Activated CD4-positive, alpha-beta T cell treated with anti-CD3 and anti-CD28 coated beads, Interleukin-2, amount 50 U/mL, for 1 hour (primary cell): ENCODE measurements around the gene NR4A3.
A peak's percentile ranks its signal among the peaks of the same experiment; 100 is the strongest.

Experiments
- DNase-seq: peaks from one replicate; pipeline ENCODE4 v3.0.0-alpha.2; 2020

The NR4A3 gene

DNA sequence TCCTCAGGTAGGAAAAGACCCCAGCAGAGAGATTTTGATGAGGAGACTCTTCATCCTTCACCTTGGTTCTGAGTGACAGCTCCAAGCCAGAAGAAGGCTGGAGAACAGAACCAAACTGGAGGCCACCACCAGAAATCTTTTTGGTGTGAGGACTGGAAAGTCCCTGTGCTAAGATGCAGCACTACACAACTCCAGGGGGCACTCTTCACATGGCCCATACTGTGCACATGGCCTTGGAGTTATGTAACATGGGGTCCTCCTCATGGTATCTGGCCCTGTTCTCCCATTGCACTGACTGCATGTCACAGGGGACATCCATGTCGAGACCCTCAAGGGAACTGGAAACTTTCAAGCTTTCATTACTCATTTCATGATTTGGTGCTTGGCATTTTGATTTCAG is 67.4 kb downstream of the NR4A3 start:
- DNase-seq = no peak

DNA sequence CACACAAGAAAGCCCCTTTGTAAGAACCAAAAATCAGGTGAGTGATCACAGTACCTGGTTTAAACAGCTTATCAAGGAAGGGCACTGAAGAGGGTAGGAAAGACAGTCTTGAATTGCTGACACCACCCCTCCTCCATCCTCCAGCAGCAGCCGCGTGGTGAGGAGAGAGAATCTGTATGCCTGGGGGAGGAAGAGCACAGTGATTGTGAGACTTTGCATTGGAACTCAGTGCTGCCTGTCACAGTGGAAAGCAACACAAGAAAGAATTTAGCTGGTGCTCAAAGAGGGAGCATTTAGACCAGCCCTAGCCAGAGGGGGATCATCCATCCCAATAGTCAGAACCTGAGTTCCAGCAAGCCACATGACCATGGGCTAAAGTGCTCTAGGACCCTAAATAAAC is 73.1 kb downstream of the NR4A3 start:
- no peak for DNase-seq

DNA sequence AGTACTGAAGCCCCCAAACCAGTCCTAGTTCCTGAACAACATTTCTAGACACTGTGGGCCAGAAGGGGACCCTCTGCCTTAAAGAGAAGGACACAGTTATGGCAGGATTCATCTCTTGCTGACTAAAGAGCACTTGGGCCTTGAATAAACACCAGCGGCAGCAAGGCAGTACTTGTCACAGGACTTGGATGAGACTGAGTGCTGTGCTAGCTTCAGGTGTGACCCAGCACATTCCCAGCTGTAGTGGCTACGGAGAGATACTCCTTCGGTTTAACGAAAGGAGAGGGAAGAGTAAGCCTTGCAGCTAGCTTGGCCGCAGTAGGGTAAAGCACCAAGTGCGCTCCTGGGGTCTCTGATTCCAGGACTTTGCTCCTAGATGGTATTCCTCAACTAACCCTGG is 73.8 kb downstream of the NR4A3 start:
- no peak for DNase-seq

DNA sequence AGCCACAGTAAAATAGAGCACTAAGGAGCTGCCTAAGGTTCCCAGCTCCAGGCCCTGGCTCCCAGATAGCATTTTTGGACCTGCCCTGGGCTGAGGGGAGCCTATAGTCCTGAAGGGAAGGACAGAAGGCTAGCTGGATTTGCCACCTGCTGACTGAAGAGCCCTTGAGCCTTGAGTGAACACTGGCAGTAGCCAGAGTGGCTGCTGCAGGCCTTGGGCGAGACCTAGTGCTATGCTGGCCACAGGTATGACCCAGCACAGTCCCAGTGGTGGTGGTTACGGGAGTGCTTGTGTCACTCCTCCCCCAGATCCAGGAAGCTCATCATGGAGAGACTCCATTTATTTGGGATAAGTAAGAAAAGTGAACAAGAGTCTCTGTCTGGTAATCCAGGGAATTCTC is 74.4 kb downstream of the NR4A3 start:
- no peak for DNase-seq

- DNase-seq = no peak
Measured at GRCh38 chr9:99903393-99903792, 81.7 kb downstream of the NR4A3 start.

DNA sequence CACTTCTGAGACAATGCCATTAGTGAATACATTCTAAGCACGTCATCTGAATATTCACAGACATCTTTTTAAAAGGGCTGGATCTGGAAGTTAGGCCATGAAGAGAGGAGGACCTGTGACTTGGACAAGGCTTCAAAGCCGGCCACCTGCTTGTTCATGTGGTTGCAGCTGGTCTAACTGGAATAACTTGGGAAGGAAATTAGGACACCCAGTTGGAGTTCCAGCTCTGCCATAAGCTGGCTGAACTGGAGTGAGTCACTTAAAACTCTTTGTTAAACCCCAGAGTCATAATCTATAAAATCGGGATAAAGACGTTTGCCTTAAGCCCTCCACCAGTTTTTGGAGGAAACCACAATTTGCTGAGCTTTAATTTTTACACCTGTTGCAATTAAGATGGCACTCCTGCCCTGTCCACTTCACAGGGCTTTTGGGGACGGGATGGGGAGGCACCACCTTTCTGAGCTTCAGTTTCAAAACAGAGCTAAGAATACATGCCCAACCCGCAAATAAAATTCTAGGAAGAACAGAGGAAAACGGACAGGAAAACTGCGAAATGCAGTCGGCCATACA is 84.2 kb downstream of the NR4A3 start:
- DNase-seq = no peak

- DNase-seq = peak; percentile 79
Measured at GRCh38 chr9:99906403-99907207, 84.9 kb downstream of the NR4A3 start, which contains the start of gene STX17. STX17 (plus strand) TSS chr9:99906654; CDS start chr9:99915240, 8,586 bp downstream.

DNA sequence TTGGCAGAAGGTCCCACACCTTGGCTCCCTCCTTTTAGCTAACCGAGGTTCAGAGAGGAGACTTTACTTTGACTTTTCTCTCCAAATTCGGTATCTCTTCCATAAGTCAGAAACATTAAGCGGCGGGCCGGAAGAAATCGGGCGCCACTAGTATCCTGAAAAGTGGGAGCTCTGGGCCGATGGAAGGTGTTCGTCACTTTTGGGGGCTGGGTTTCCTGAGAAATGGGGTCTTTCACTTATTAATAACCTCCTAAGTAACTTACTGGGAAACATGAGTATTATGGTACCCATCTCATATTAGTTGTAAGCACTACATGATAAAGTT is 85.5 kb downstream of the NR4A3 start:
- no peak for DNase-seq

- DNase-seq = no peak
Measured at GRCh38 chr9:99911600-99911999, 89.9 kb downstream of the NR4A3 start.
